GM19395 (cell line): ENCODE results near the gene ARHGEF10L.

Experiments used
- ATAC-seq: cut with Tn5 transposase; IDR thresholded peaks from one replicate; pipeline ENCODE4 v1.9.1; 2021; ENCODE audit warnings: mild to moderate bottlenecking, moderate library complexity; ENCODE audit not compliant: unreplicated experiment

Gene ARHGEF10L

GRCh38 chr1:17696417-17697301 lies 157.2 kb downstream of the ARHGEF10L start:
- no peak for ATAC-seq

- ATAC-seq = no peak
Measured at GRCh38 chr1:17697458-17697857, 158.0 kb downstream of the ARHGEF10L start.

DNA sequence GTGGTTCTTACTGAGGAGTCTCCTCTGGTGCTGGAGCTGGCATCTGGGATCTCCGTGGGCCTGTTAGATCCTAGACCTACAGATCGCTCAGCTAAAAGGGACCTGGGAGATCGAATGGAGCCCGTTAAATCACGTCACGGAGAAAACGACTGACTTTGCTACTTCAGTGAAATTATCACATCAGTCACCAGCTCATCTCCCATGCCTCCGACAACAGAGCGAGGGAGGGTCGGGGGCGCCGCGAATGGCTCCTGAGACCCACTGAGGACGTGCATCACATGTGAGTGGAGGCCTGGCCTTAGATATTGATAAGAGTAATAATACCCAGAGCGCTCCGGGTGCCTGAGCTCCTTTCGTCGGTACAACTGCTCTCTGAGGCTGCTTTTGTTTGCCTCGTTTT lies 160.1 kb downstream of the ARHGEF10L start:
- ATAC-seq = no peak

DNA sequence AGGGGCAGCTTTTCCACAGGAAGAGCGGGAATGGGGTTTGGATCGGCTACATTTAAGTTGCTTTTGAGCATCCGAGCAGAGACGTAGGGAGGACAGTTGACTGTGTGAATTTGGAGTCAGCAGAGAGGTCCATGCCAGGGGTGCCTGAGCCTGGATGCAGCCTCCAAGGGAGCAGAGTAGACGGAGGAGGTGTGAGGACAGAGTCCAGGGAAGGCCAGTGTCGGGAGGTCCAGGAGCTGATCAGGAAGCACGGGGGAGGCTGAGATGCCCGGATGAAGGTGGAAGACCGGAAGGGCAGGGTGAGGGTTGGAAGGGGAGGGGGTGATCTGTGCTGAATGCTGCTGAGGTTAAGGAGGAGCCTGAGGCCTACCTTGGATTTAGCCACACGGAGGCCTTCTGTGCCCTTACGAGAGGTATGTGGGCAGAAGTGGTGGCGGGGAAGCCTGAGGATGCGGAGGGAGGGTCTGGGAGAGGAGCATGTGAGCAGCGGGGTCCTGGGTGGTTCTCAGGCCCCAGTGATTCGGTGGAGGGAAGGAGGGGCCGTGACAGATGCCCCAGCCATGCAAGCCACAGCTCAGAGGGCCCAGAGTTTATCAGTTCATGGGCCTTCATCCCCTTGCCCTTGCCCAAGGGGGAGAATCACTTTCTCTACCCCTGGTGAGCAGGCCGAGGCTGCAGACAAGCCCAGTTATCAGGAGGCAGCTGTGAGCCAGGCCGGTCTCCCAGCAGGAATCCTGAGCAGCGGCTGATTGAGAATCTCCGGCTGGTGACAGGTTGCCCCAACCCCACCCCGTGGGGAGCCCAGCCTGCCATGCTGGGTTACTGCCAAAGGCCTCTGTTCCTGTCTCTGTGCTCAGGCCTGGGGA lies 161.7 kb downstream of the ARHGEF10L start:
- no peak for ATAC-seq

DNA sequence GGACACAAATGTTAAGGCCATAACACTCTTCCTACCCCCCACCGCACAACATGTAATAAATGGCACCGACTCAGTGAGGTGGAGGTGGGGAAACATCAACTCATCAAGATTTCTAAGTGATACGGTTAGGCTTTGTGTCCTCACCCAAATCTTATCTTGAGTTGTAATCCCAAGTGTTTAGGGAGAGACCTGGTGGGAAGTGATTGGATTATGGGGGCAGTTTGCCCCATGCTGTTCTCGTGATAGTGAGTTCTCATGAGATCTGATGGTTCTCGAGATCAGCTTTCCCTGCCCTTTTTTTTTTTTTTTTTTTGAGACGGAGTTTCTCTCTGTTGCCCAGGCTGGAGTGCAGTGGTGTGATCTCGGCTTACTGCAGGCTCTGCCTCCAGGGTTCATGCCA lies 164.7 kb downstream of the ARHGEF10L start:
- ATAC-seq = no peak

- no peak for ATAC-seq
Measured at GRCh38 chr1:17706445-17706844, 166.9 kb downstream of the ARHGEF10L start.

DNA sequence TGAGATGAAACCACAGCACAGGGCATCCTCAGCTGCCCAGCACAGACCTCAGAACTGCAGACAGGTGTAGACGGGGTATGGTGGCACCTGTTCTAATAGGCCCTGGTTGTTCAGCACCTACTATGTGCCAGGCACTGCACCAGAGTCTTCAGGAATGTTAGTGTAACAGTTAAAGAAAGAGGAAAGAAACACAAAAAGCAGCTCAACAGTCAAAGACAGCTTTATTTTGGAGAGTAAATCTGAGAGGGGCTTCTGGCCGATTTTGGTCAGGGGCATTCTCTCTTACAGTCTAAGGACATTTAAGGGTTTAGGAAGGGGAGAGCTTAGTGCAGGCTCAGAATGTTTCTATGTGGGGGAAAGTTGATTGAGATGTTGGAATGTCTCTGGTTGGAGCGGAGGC lies 170.5 kb downstream of the ARHGEF10L start:
- ATAC-seq = no peak

GRCh38 chr1:17710889-17711576 lies 171.5 kb downstream of the ARHGEF10L start:
- ATAC-seq = no peak

- no peak for ATAC-seq
Measured at GRCh38 chr1:17711577-17711910, 172.0 kb downstream of the ARHGEF10L start.

GRCh38 chr1:17711941-17712340 lies 172.4 kb downstream of the ARHGEF10L start:
- ATAC-seq = no peak

DNA sequence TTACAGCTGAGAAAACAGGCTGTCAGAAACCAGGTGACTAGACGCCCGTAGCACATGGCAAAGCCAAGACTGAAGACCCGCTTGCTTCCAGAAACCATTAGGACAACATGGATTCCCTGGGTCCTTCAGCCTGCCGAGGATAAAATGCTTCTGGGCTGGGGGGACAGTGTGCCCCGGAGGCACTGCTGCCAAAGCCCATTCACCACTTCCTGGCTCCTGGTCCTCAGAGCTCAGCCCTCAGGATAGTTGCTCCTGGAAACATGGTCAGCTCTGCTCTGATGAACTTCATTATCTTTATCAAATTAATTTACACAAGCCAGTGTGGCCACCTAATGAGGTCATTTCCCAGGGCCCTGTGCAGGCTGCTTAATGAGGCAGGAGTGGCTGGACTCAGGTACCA lies 174.5 kb downstream of the ARHGEF10L start:
- no peak for ATAC-seq

- no peak for ATAC-seq
Measured at GRCh38 chr1:17717594-17718535, 178.4 kb downstream of the ARHGEF10L start.

DNA sequence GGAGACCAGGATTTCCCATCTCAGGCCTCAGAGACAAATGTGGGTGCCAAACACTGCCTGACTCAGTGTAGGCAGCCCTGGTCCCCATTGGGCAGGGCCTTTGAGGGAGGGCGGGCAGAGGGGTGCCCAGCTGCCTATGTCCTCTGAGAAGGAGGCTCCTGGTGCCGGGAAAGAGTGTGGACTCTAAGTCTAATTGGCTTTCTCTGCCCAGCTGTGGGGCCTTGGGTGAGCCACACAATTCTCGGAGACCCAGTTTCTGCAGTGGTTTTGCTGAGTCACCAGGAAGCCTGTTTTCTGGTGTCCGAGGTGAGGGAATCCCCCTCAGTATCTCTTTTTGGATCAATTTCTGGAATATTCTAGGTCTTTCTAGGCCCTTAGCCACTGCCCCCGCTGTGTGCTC lies 180.4 kb downstream of the ARHGEF10L start:
- no peak for ATAC-seq

DNA sequence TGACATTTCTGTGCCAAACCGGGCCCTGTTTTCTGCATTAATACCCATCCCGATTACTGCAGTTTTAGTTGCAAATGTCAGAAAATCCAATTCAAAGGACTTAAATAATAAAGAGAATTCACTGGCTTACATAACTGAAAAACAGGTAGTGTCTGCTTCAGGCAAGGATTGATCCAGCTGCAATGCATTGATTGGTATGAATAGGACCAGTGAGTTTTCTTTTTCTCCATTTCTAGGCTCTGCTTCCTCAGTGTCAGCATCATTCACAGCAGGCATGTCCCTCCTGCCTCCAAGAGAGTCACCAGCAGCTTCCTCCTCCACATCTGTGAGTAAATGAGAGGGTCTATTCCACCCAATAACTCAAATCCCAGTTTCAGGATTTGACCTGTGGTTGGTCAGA lies 181.9 kb downstream of the ARHGEF10L start:
- ATAC-seq = no peak

DNA sequence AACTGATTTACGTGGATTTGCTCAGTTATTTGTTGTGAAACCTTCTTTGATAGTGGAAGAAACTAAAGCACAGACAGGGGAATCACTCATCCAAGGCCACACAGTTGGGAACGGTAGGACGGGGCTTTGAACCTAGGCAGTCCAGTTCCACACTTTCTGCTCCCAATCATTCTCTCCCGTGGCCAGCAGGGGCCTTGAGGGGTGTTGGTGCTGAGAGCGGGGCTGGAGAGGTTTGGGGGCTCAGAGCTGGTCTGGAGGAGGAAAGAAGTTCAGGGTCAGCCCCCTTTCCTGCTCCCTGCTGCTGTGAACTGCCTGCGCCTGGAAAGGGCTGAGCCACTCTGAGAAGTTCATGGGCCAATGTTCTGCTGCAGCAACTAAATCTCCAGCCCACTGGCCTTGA lies 184.2 kb downstream of the ARHGEF10L start:
- no peak for ATAC-seq

DNA sequence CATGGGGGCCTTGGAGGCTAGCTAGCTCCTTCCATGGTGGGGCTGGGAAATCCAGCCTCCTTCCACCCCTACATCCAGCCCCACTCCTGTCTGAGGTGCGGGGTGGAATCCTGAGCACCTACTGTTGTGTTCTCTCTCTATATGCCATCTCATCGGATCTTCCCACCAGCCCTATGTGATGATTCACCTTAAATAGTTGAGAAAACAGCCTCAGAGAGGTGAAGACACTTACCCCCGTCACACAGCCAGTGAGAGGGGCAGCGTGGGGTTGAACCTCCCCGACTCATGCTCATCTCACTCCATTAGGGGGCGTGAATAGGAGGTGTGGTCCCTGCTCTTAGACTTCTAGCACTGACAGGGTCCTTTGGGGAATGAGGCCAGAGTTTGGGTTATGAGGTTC lies 184.7 kb downstream of the ARHGEF10L start:
- no peak for ATAC-seq

GRCh38 chr1:17725084-17725719 lies 185.7 kb downstream of the ARHGEF10L start:
- ATAC-seq = no peak

DNA sequence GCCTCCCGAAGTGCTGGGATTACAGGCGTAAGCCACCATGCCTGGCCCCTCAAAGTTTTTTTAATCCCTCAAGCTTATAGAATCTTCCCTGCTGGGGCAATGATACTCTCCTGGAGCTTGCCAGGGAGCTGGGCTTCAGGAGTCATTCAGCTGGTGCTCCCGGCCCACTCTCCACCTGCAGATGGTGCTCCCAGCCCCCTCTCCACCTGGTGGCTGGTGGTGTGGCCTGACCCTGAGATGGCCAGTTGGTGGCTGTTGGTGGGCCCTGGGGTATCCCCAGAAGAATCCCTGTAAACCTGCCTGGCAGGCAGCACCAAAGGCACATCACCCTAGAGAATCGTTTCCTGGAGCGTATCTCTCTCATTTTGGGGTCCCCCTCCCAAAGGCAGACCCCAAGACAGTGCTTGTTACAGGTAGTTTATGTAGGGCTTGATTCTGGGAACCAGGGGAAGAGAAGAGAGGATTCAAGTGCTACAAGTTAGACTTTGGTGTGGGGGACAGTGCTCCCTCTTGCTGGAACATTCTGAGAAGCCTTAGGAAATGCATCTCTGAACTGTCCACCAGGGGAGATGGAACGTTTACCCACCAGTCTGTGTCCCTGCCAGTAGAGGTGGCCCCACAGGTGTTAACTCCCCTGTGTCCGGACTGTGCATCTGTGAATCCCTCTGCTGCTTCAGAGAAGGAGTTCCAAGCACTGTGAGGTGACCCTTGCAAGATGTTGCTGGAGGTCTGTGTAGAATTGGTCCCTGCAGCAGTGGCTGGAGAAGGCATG lies 186.5 kb downstream of the ARHGEF10L start:
- no peak for ATAC-seq

DNA sequence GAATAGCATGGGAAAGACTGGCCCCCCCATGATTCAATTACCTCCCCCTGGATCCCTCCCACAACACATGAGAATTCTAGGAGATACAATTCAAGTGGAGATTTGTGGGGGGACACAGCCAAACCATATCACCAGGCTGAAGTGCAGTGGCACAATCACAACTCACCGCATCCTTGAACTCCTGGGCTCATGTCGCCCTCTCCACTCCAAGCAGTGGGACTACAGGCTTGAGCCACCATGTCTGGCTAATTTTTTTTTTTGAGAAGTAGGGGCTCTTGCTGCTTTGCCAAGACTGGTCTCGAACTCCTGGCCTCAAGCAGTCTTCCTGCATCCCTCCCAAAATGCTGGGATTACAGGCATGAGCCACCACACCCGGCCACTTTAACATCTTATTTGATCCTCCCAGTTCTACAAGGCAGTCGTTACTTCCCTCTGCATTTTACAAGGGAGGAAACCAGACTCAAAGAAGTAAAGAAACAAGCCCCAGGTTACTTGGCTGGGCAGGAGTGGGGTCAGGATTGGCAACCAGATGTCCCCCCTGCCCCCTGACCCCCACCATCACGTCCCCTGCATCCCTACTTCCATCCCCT lies 188.7 kb downstream of the ARHGEF10L start:
- no peak for ATAC-seq
